MCF 10A (cell line): ENCODE data around the gene SFXN3. TPM values are rescaled to one million over a fixed set of nuclear protein-coding genes. Genes with fewer than 3 reads are reported as not detected.

Source experiments
- BruUV-seq: library from RNA; stranded (reverse); fragments of 400-500 nt; replicated peaks from 2 replicates; lab custom pipeline; 2021; lab: Mats Ljungman, UMichigan
- CTCF ChIA-PET: fragments of 300-600 bp; sonication (Branson Sonifier 250); formaldehyde crosslinking; extraction: SDS; loops from one replicate; lab custom pipeline; 2021; ENCODE audit warnings: antibody characterized with exemption, inconsistent platforms; lab: Yijun Ruan, JAX
- POLR2A ChIA-PET: fragments of 300-600, 350-650 bp; sonication (Branson Sonifier 250); formaldehyde crosslinking; extraction: SDS; loops from one replicate; lab custom pipeline; 2020; ENCODE audit warnings: antibody characterized with exemption, inconsistent platforms; lab: Yijun Ruan, JAX
- DNase-seq: peaks from one replicate; pipeline ENCODE4 v3.0.0-alpha.2; 2018; ENCODE audit not compliant: unreplicated experiment
- H3K27ac Mint-ChIP-seq: one replicate; pipeline ENCODE4 v1.8.0; 2022; ENCODE audit warnings: mild to moderate bottlenecking, low read depth, mixed read lengths; ENCODE audit not compliant: unreplicated experiment
- H3K27me3 Mint-ChIP-seq: one replicate; pipeline ENCODE4 v1.8.0; 2022; ENCODE audit warnings: mixed read lengths; ENCODE audit not compliant: insufficient read depth, unreplicated experiment
- H3K36me3 Mint-ChIP-seq: one replicate; pipeline ENCODE4 v1.8.0; 2022; ENCODE audit warnings: mild to moderate bottlenecking, moderate library complexity, mixed read lengths; ENCODE audit not compliant: insufficient read depth, unreplicated experiment
- H3K4me1 Mint-ChIP-seq: one replicate; pipeline ENCODE4 v1.8.0; 2022; ENCODE audit warnings: mixed read lengths; ENCODE audit not compliant: insufficient read depth, unreplicated experiment
- H3K4me3 Mint-ChIP-seq: one replicate; pipeline ENCODE4 v1.8.0; 2022; ENCODE audit warnings: mild to moderate bottlenecking, moderate library complexity, mixed read lengths; ENCODE audit not compliant: unreplicated experiment
- H3K9me3 Mint-ChIP-seq: one replicate; pipeline ENCODE4 v1.8.0; 2022; ENCODE audit warnings: mixed read lengths; ENCODE audit not compliant: unreplicated experiment
- CTCF ChIP-seq: fragments of 200-600 bp; IDR thresholded peaks from one replicate; pipeline ENCODE4 v1.8.0; 2022; ENCODE audit warnings: antibody characterized with exemption, mild to moderate bottlenecking; ENCODE audit not compliant: unreplicated experiment
- intact Hi-C: fragments of 100-400 bp; cut with micrococcal nuclease; formaldehyde crosslinking; loops from 2 replicates; pipeline ENCODE4 v1.14.1; 2022
- total RNA-seq: library from RNA; stranded (reverse); gene quantifications from 2 replicates; pipeline ENCODE4 v1.2.3, GENCODE V29; 2022

The SFXN3 gene
- total RNA-seq, 1 experiment from 2014 or later = 39.4 TPM

DNA sequence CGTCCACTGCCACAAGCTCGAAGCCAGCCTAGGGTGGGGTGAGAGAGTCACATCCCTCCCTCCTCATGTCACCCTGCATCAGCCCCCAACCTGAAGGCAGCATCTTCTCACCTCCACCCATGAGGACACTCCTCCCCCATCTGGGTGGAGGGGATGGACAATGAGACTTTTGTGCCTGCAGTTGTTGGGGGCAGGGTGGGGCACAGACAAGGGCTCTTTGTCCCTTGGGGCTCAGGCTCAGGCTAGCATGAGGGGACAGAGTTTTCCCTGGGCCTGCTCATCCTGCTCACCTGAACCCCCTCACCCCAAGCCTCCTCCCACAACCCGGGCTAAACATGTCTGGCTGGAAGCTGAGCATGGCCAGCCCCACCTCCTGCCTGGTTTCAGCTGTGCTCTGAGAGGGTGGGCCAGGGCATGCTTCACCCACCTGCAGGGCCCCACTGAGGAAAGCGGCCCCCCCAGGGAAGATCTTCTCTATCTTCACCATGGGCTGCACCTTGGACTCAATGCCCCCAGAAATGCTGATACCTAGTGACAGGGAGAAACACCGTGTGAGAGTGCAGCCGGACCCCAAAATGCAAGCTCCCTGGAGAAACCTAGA, 22.1 kb upstream of the SFXN3 start:
- no peak for TF ChIP-seq CTCF
- Mint-ChIP-seq H3K27me3 (no peaks in the 10 kb centered on the region), H3K4me3 (no peak overlapping the region), H3K4me1 (peaks cover 11% of the 10 kb centered on the region), H3K27ac (no peak overlapping the region), H3K9me3 (no peaks in the 10 kb centered on the region), H3K36me3 (peaks cover 19% of the 10 kb centered on the region)
- POLR2A ChIA-PET = interaction anchor here (0.6 kb wide), 1 partner anchor 514 kb away, joined by 3 read pairs; no protein-coding TSS in a partner anchor
- DNase-seq = no peak
- intact Hi-C loops = no loop called here
- CTCF ChIA-PET = interaction anchor here (1.4 to 5.0 kb wide), 2 partner anchors 11 to 15 kb away, joined by 4 to 32 read pairs; partner anchors contain the start of gene LZTS2
- BruUV-seq = no TSS peak

DNA sequence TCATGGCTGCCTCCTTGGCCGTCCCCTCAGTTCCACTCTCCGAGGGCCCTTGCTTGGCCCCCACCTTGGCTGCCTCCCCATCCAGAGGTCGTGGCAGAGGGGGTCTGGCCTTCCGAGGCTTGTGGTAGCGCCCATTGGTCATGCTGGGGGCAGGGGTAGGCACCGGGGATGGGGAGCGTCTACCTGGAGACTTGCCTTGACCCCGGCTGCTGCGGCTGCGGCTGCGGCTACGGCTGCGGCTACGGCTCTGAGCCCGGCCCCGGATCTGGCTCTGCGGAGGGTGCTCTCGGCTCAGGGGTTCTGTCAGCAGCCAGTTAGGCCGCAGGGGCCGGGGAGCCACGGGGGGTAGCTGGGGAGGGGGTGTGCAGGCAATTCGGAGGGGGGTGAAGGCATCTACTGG, 20.7 kb upstream of the SFXN3 start:
- Mint-ChIP-seq H3K27me3 (no peaks in the 10 kb centered on the region), H3K9me3 (no peaks in the 10 kb centered on the region), H3K4me1 (peaks cover 24% of the 10 kb centered on the region), H3K36me3 (peaks cover 10% of the 10 kb centered on the region), H3K27ac (no peak overlapping the region), H3K4me3 (no peak overlapping the region)
- no peak for TF ChIP-seq CTCF
- CTCF ChIA-PET = interaction anchor here (1.4 to 5.0 kb wide), 2 partner anchors 12 to 16 kb away, joined by 4 to 32 read pairs; partner anchors contain the start of gene LZTS2
- no peak for DNase-seq
- intact Hi-C loops = no loop called here
- BruUV-seq = no TSS peak
- POLR2A ChIA-PET = interaction anchor here (1.6 to 1.7 kb wide), 2 partner anchors 12 to 14 kb away, joined by 6 read pairs; no protein-coding TSS in a partner anchor

- Mint-ChIP-seq H3K4me1 (peaks cover 26% of the 10 kb centered on the region), H3K9me3 (no peaks in the 10 kb centered on the region), H3K4me3 (no peak overlapping the region), H3K27me3 (no peaks in the 10 kb centered on the region), H3K27ac (no peak overlapping the region), H3K36me3 (no peaks in the 10 kb centered on the region)
- ChIA-PET CTCF (interaction anchor here (0.6 to 5.0 kb wide), 8 partner anchors 9 to 83 kb away, joined by 3 to 32 read pairs (median 4); partner anchors contain the start of gene LZTS2), POLR2A (interaction anchor here (1.6 to 1.7 kb wide), 2 partner anchors 14 to 15 kb away, joined by 6 read pairs; no protein-coding TSS in a partner anchor)
- no peak for TF ChIP-seq CTCF
- intact Hi-C loops = loop anchor here (1.0 kb wide), 1 partner anchor 17 kb away; no protein-coding TSS in a partner anchor
- no peak for DNase-seq
- no TSS peak for BruUV-seq
Observed at GRCh38 chr10:101011517-101012423, 19.3 kb upstream of the SFXN3 start.
